Cardiac muscle cell (in vitro differentiated cells and primary cell): ENCODE data around the gene SEC63. TPM values are rescaled to one million over a fixed set of nuclear protein-coding genes. Genes with fewer than 3 reads are reported as not detected.

Experiments used
- DNase-seq, 2 donors: peaks; one replicate each; pipeline versions ENCODE4 v3.0.0 to v3.0.0-alpha.2; 2010 to 2017; ENCODE audit warnings: low read depth in 1 of 2, low spot score in 1 of 2
- H3K27ac ChIP-seq: fragments of 200-600 bp; sonication (generic); 2 replicates; pipeline ENCODE4 v1.5.1; 2016
- H3K27me3 ChIP-seq: fragments of 200-600 bp; sonication (generic); 2 replicates; pipeline ENCODE4 v1.6.0; 2016; ENCODE audit warnings: control low read depth
- H3K36me3 ChIP-seq: fragments of 200-600 bp; sonication (generic); 2 replicates; pipeline ENCODE4 v1.5.1; 2016; ENCODE audit warnings: control low read depth
- H3K4me1 ChIP-seq: fragments of 200-600 bp; sonication (generic); 2 replicates; pipeline ENCODE4 v1.8.1; 2017; ENCODE audit warnings: low read depth, mild to moderate bottlenecking, mixed run types
- H3K4me3 ChIP-seq: fragments of 200-600 bp; sonication (generic); 2 replicates; pipeline ENCODE4 v1.5.1; 2016; ENCODE audit warnings: mild to moderate bottlenecking
- H3K9me3 ChIP-seq: fragments of 200-600 bp; sonication (generic); 2 replicates; pipeline ENCODE4 v1.5.1; 2017; ENCODE audit warnings: low read depth, mild to moderate bottlenecking, control low read depth
- CTCF ChIP-seq: IDR thresholded peaks from 2 replicates; pipeline ENCODE4 v1.5.1; 2012; ENCODE audit warnings: low read depth, mild to moderate bottlenecking, low read length
- polyA plus RNA-seq: library from polyadenylated mRNA; unstranded; fragments of >200 nt; fragmentation: Nextera tagmentation; extraction: Ambion mirVana; gene quantifications from 2 replicates; pipeline ENCODE4 v1.2.1, GENCODE V29; 2016
- total RNA-seq: library from RNA; depleted of rRNA; stranded (reverse); fragments of >200 nt; gene quantifications from 2 replicates; pipeline ENCODE4 v1.2.3, GENCODE V29; 2016

Gene SEC63
- total and polyA plus RNA-seq, 2 experiments from 2014 or later = 9.6 to 80.8 TPM

GRCh38 chr6:107972413-107973096 is 14.5 kb upstream of the SEC63 start:
- DNase-seq = peak; percentile 29 to 32
- no peak overlapping the region for H3K4me3 ChIP-seq
- no peak for TF ChIP-seq CTCF
- H3K36me3 ChIP-seq = no peaks in the 10 kb centered on the region
- peaks cover 9% of the 10 kb centered on the region for H3K4me1 ChIP-seq
- no peaks in the 10 kb centered on the region for H3K9me3 ChIP-seq
- H3K27me3 ChIP-seq = no peaks in the 10 kb centered on the region
- H3K27ac ChIP-seq = no peak overlapping the region

- Histone ChIP-seq H3K36me3 (no peaks in the 10 kb centered on the region), H3K9me3 (no peaks in the 10 kb centered on the region), H3K27ac (no peak overlapping the region), H3K4me1 (peaks cover 9% of the 10 kb centered on the region), H3K4me3 (no peak overlapping the region), H3K27me3 (no peaks in the 10 kb centered on the region)
- DNase-seq = no peak
- no peak for TF ChIP-seq CTCF
Observed at GRCh38 chr6:107971181-107971580, 13.2 kb upstream of the SEC63 start.

GRCh38 chr6:107970255-107970654 is 12.2 kb upstream of the SEC63 start:
- TF ChIP-seq CTCF = no peak
- Histone ChIP-seq H3K36me3 (no peaks in the 10 kb centered on the region), H3K4me1 (peaks cover 9% of the 10 kb centered on the region), H3K27me3 (no peaks in the 10 kb centered on the region), H3K4me3 (no peak overlapping the region), H3K9me3 (no peaks in the 10 kb centered on the region), H3K27ac (no peak overlapping the region)
- no peak for DNase-seq

GRCh38 chr6:107968081-107968480 is 10.1 kb upstream of the SEC63 start:
- no peaks in the 10 kb centered on the region for H3K9me3 ChIP-seq
- H3K4me1 ChIP-seq = peaks cover 8% of the 10 kb centered on the region
- H3K27ac ChIP-seq = no peak overlapping the region
- no peak overlapping the region for H3K4me3 ChIP-seq
- no peaks in the 10 kb centered on the region for H3K36me3 ChIP-seq
- TF ChIP-seq CTCF = no peak
- H3K27me3 ChIP-seq = no peaks in the 10 kb centered on the region
- no peak for DNase-seq

GRCh38 chr6:107965746-107966145 is 7.7 kb upstream of the SEC63 start:
- peak in 1 of 2 donors; percentile 30 for DNase-seq
- TF ChIP-seq CTCF = no peak
- H3K9me3 ChIP-seq = no peaks in the 10 kb centered on the region
- H3K4me3 ChIP-seq = no peak overlapping the region
- no peaks in the 10 kb centered on the region for H3K36me3 ChIP-seq
- no peak overlapping the region for H3K27ac ChIP-seq
- no peaks in the 10 kb centered on the region for H3K4me1 ChIP-seq
- no peaks in the 10 kb centered on the region for H3K27me3 ChIP-seq
